GM12878 (cell line): ENCODE results near the gene CXCR6. TPM values are rescaled to one million over a fixed set of nuclear protein-coding genes. Genes with fewer than 3 reads are reported as not detected.

ENCODE experiments used
- ATAC-seq: fragments of 200-7000 bp; cut with Tn5 transposase; 3 replicates; pipeline ENCODE4 v1.9.1; 2020; ENCODE audit warnings: mild to moderate bottlenecking, moderate library complexity
- BruUV-seq: library from RNA; stranded (reverse); fragments of 400-500 nt; replicated peaks from 2 replicates; lab custom pipeline; 2021; lab: Mats Ljungman, UMichigan
- CTCF ChIA-PET: fragments of 300-600 bp; sonication (Branson Sonifier 250); formaldehyde crosslinking; extraction: SDS; loops from one replicate; lab custom pipeline; 2021; ENCODE audit warnings: inconsistent platforms; lab: Yijun Ruan, JAX
- POLR2A ChIA-PET: fragments of 350-600 bp; formaldehyde crosslinking; extraction: SDS; loops from one replicate; lab custom pipeline; 2021; ENCODE audit warnings: inconsistent platforms; lab: Charles Lee
- RAD21 ChIA-PET: fragments of 300-600 bp; sonication (Branson Sonifier 250); formaldehyde crosslinking; loops from one replicate; lab custom pipeline; 2023; ENCODE audit warnings: antibody characterized with exemption; ENCODE audit not compliant: unreplicated experiment; lab: Charles Lee
- SMC1A ChIA-PET: fragments of 300-600 bp; sonication (Branson Sonifier 250); formaldehyde crosslinking; loops from one replicate; lab custom pipeline; 2023; ENCODE audit not compliant: unreplicated experiment, uncharacterized antibody; lab: Charles Lee
- DNase-seq: peaks from one replicate; pipeline ENCODE4 v3.0.0-alpha.2; 2011; ENCODE audit warnings: low read depth, low spot score
- FAIRE-seq: peaks from 3 replicates; lab custom pipeline; 2011; peaks lifted over from hg19 to GRCh38; lab: Jason Lieb, UNC
- H2AFZ ChIP-seq: 2 replicates; pipeline ENCODE4 v1.6.0; 2011; ENCODE audit warnings: low read depth, low read length, control low read depth; ENCODE audit not compliant: control insufficient read depth
- H3K27ac ChIP-seq: 2 replicates; pipeline ENCODE4 v1.5.1; 2011; ENCODE audit warnings: control low read depth; ENCODE audit not compliant: control insufficient read depth, insufficient read depth
- H3K27me3 ChIP-seq, 2 experiments: replicated peaks in 1 of 2; 2 replicates each; pipeline versions ENCODE4 v1.6.0 to v1.6.1; 2011; ENCODE audit warnings: low read length in 1 of 2; ENCODE audit not compliant: control insufficient read depth in 2 of 2, insufficient read depth in 2 of 2
- H3K36me3 ChIP-seq, 2 experiments: 2 replicates each; pipeline ENCODE4 v1.5.1; 2011; ENCODE audit warnings: low read length in 1 of 2; ENCODE audit not compliant: control insufficient read depth in 2 of 2, insufficient read depth in 2 of 2
- H3K4me1 ChIP-seq: 2 replicates; pipeline ENCODE4 v1.6.1; 2011; ENCODE audit warnings: mild to moderate bottlenecking, low read length, moderate library complexity, mixed read lengths; ENCODE audit not compliant: control insufficient read depth, insufficient read depth
- H3K4me2 ChIP-seq: 2 replicates; pipeline ENCODE4 v1.6.0; 2011; ENCODE audit warnings: control low read depth; ENCODE audit not compliant: control insufficient read depth, insufficient read depth
- H3K4me3 ChIP-seq: fragments of 200-600 bp; sonication (generic); 2 replicates; pipeline ENCODE4 v1.5.1; 2016
- H3K79me2 ChIP-seq: 2 replicates; pipeline ENCODE4 v1.6.0; 2011; ENCODE audit warnings: low read length; ENCODE audit not compliant: control insufficient read depth, insufficient read depth
- H3K9ac ChIP-seq: 2 replicates; pipeline ENCODE4 v1.8.0; 2011; ENCODE audit warnings: low read length, control low read depth, mixed read lengths; ENCODE audit not compliant: control insufficient read depth, insufficient read depth
- H3K9me3 ChIP-seq: replicated peaks from 3 replicates; pipeline ENCODE4 v1.5.1; 2011; ENCODE audit warnings: mild to moderate bottlenecking, low read length; ENCODE audit not compliant: control insufficient read depth, insufficient read depth
- H4K20me1 ChIP-seq: 2 replicates; pipeline ENCODE4 v1.6.0; 2011; ENCODE audit not compliant: control insufficient read depth, insufficient read depth
- ATF3 ChIP-seq: IDR thresholded peaks from 2 replicates; pipeline ENCODE4 v1.6.1; 2011; ENCODE audit warnings: low read depth, mild to moderate bottlenecking, low read length, moderate library complexity, borderline replicate concordance; ENCODE audit errors: extremely low read depth
- BACH1 ChIP-seq: fragments of 450-650 bp; IDR thresholded peaks from 2 replicates; pipeline ENCODE4 v1.6.1; 2017; ENCODE audit warnings: mild to moderate bottlenecking, borderline replicate concordance
- IRF4 ChIP-seq: IDR thresholded peaks from 2 replicates; pipeline ENCODE4 v1.6.1; 2011; ENCODE audit warnings: low read depth, low read length
- MAX ChIP-seq: IDR thresholded peaks from 2 replicates; pipeline ENCODE4 v1.6.1; 2012; ENCODE audit warnings: low read depth, low read length, improper control_type of control experiment
- MYC ChIP-seq: IDR thresholded peaks from 2 replicates; pipeline ENCODE4 v1.6.1; 2011; ENCODE audit warnings: mild to moderate bottlenecking, low read length, moderate library complexity, inconsistent platforms; ENCODE audit not compliant: insufficient read depth, insufficient replicate concordance, insufficient read length, severe bottlenecking
- NFIC ChIP-seq: IDR thresholded peaks from 2 replicates; pipeline ENCODE4 v1.6.1; 2012; ENCODE audit warnings: low read depth, mild to moderate bottlenecking, inconsistent platforms, low read length, moderate library complexity
- RAD21 ChIP-seq: IDR thresholded peaks from 2 replicates; pipeline ENCODE4 v1.6.1; 2011; ENCODE audit warnings: mild to moderate bottlenecking, low read depth, low read length, moderate library complexity; ENCODE audit not compliant: insufficient read depth
- RB1 ChIP-seq: fragments of 450-650 bp; formaldehyde crosslinking; IDR thresholded peaks from 2 replicates; pipeline ENCODE4 v1.6.1; 2017; ENCODE audit warnings: mild to moderate bottlenecking, borderline replicate concordance
- RCOR1 ChIP-seq: conservative IDR thresholded peaks from 2 replicates; pipeline ENCODE4 v1.6.1; 2012; ENCODE audit warnings: low read depth, low read length, improper control_type of control experiment
- SKIL ChIP-seq: fragments of 450-650 bp; IDR thresholded peaks from 2 replicates; pipeline ENCODE4 v1.6.1; 2017; ENCODE audit warnings: mild to moderate bottlenecking, low read depth, inconsistent platforms; ENCODE audit not compliant: poor library complexity, severe bottlenecking
- SP1 ChIP-seq: IDR thresholded peaks from one replicate; pipeline ENCODE4 v1.6.1; 2011; ENCODE audit warnings: low read depth, low read length
- ZNF384 ChIP-seq: IDR thresholded peaks from 2 replicates; pipeline ENCODE4 v1.6.1; 2012; ENCODE audit warnings: low read depth, mild to moderate bottlenecking, low read length, improper control_type of control experiment, borderline replicate concordance
- ZNF592 ChIP-seq: fragments of 450-650 bp; IDR thresholded peaks from 2 replicates; pipeline ENCODE4 v1.6.1; 2017; ENCODE audit warnings: mild to moderate bottlenecking, moderate library complexity
- WGBS: methylation state at CpG from one replicate; pipeline ENCODE4 v1.1.6; 2016; ENCODE audit warnings: low lambda C conversion rate; ENCODE audit not compliant: insufficient replicate concordance, insufficient coverage; ENCODE audit errors: missing lambda C conversion rate; 5-methylcytosine and 5-hydroxymethylcytosine counted together
- in situ Hi-C: fragments of 300-500 bp; cut with MboI; formaldehyde crosslinking; loops from 9 replicates; pipeline ENCODE4 v1.14.3; 2018; ENCODE audit warnings: mixed read lengths
- intact Hi-C: fragments of 100-400 bp; cut with micrococcal nuclease; formaldehyde crosslinking; loops from one replicate; pipeline ENCODE4 v1.14.2; 2022; ENCODE audit not compliant: unreplicated experiment
- polyA plus RNA-seq, 11 experiments: library from polyadenylated mRNA; depleted of rRNA in 4 of 11; unstranded in 6 of 11; stranded (reverse) in 5 of 11; fragments of >200 nt; fragmentation: Nextera tagmentation in 4 of 11; fragmentation: Illumina TruSeq in 1 of 11; extraction: Ambion mirVana in 4 of 11; extraction: Trizol in 1 of 11; gene quantifications; 1 replicate in 1 of 11; 2 replicates in 10 of 11; pipeline versions ENCODE4 v1.2.1 to v1.2.3, GENCODE V29; 2011 to 2016; ENCODE audit warnings: inconsistent platforms in 2 of 11, missing spikeins in 2 of 11, low read depth in 1 of 11
- total RNA-seq, 4 experiments: library from RNA; depleted of rRNA in 3 of 4; stranded (reverse); fragments of >200 nt in 3 of 4; fragmentation: Illumina TruSeq in 1 of 4; extraction: Trizol in 1 of 4; gene quantifications; 2 replicates each; pipeline versions ENCODE4 v1.2.1 to v1.2.3, GENCODE V29; 2013 to 2021

The CXCR6 gene
- total and polyA plus RNA-seq, 10 of the 15 experiments (the other 5 are each of a cell fraction or from before 2014, with no cell fraction given): 0.04 to 0.20 (median 0.12) TPM; not detected in 5

GRCh38 chr3:45959201-45959600, 15.9 kb downstream of the CXCR6 start:
- in situ Hi-C loops: no loop called here
- FAIRE-seq (no peak), DNase-seq (no peak), ATAC-seq (no peak)
- no peak overlapping the region for H3K4me3 ChIP-seq
- ChIA-PET CTCF (interaction anchor here (0.8 to 8.4 kb wide), 4 partner anchors 21 to 119 kb away, joined by 3 to 90 read pairs (median 3); no protein-coding TSS in a partner anchor), RAD21 (interaction anchor here (1.9 to 3.0 kb wide), 3 partner anchors 20 to 98 kb away, joined by 4 to 19 read pairs (median 9); partner anchors contain the start of gene FYCO1), SMC1A (interaction anchor here (0.9 to 4.3 kb wide), 6 partner anchors 20 to 118 kb away, joined by 3 to 24 read pairs (median 10); no protein-coding TSS in a partner anchor), POLR2A (no interaction called here)
- no peaks in the 10 kb centered on the region for H3K27me3 ChIP-seq
- no peaks in the 10 kb centered on the region for H3K9me3 ChIP-seq
- intact Hi-C loops: no loop called here
- TF ChIP-seq RAD21 (no peak), NFIC (no peak), MYC (no peak), SP1 (no peak), SKIL (no peak), ZNF592 (no peak), ATF3 (no peak), IRF4 (no peak), ZNF384 (no peak), BACH1 (no peak), RCOR1 (no peak), MAX (no peak), RB1 (no peak)
- no peaks in the 10 kb centered on the region for H3K79me2 ChIP-seq
- peaks cover 19 to 31% of the 10 kb centered on the region in 2 experiments for H3K36me3 ChIP-seq
- no peak overlapping the region for H2AFZ ChIP-seq
- no peak overlapping the region for H3K4me2 ChIP-seq
- no peak overlapping the region for H3K27ac ChIP-seq
- no TSS peak for BruUV-seq
- peaks cover 27% of the 10 kb centered on the region for H3K4me1 ChIP-seq
- WGBS: over 99% methylated on average over 7 of the region's 7 CpGs
- no peaks in the 10 kb centered on the region for H4K20me1 ChIP-seq
- no peak overlapping the region for H3K9ac ChIP-seq
